Measurements from ENCODE around the gene LSP1.
"Not testable (repeated sequence)": the region's sequence is repeated elsewhere in the genome, so short reads cannot be mapped to it uniquely, and the experiment has no call there.

The LSP1 gene

DNA sequence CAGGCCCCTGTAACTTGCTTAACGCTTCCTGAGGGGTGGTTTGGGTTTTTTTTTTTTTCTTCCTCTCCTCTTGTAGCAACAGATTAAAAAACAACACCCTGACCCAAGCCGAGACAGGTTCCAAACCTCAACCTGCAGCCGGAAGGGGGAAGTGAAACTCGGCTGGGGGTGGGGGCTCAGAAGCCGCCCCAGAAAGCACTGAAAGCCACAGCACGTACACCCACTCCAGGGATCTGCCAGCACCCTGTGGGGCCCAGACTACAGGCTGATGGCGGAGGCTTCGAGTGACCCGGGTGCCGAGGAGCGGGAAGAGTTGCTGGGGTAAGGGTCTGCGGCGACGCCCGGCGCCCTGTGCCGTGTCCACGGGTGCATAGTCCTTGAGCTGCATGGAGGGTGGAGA lies at the start of gene LSP1:
Gene LSP1 (plus strand): TSS at position 208 of the 400 bp plus-strand sequence. CDS start 61 bp downstream, at position 269.
- peak; percentile 82 for DNase-seq

- no peak for DNase-seq
Measured at GRCh38 chr11:1803246-1803645, 49.6 kb upstream of the LSP1 start.

- not testable (repeated sequence) for DNase-seq
Measured at GRCh38 chr11:1803835-1804519, 48.9 kb upstream of the LSP1 start.

- no peak for DNase-seq
Measured at GRCh38 chr11:1805525-1805924, 47.4 kb upstream of the LSP1 start.

- DNase-seq: peak; percentile 61
Measured at GRCh38 chr11:1807264-1807995, 45.5 kb upstream of the LSP1 start.

- DNase-seq: no peak
Measured at GRCh38 chr11:1810761-1811160, 42.1 kb upstream of the LSP1 start.

GRCh38 chr11:1812274-1812673 lies 40.6 kb upstream of the LSP1 start:
- no peak for DNase-seq

DNA sequence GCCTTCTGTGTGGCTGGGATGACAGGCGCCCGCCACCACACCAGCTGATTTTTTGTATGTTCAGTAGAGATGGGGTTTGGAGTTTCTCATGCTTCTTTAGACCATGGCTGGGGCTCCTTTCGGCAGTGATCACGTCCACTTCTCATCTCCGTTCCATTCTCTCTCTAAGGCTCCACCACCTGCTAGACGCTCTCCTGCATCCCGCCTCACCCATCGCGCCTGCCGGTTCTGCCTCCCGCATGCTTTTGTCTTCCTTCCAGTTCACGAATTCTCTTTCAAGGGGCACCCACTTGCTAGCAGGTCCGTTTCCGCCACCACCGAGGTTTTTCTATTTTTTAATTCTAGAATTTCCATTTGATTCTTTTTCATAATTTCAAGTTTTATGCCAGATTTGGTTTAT lies 40.1 kb upstream of the LSP1 start:
- no peak for DNase-seq

- not testable (repeated sequence) for DNase-seq
Measured at GRCh38 chr11:1813356-1813755, 39.5 kb upstream of the LSP1 start.

DNA sequence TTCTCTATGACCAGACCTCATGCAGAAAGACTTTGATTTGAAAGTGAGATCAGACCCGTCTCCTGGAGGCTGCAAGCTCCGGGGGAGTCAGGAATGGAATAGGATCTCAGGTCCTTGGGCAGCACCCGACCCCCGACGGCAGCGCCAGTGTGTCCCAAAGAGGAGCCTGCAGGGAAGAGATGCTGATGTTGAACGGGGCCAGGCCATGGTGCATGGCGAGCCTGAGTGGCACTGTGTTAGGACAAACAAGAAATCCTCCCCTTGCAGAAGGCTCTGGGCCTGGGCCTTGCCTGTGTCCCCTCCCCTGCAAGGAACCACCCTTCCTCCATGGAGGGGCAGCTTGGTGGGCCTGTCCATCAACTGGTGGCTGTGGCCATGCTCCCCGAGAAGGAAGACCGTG lies 38.2 kb upstream of the LSP1 start:
- DNase-seq: no peak

DNA sequence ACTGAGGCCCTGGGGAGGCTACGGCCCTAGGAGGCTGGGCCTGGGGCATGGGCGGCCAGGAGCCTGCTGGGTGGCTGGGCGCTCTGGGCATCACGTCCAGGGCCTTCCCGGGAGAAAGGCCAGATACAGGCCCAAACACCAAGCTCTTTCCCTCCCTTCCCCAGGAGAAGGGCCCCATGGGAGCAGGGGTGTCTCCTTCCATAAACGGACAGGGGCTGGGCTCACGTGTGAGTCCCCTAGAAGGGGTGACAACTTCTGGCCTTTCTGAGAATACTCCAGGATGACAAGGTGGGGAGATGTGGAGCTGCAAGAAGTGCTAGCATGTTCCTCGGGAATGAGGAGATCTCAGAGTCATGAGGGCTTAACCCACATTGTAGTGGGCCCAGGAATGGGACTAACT lies 37.6 kb upstream of the LSP1 start:
- no peak for DNase-seq

- no peak for DNase-seq
Measured at GRCh38 chr11:1815751-1816150, 37.1 kb upstream of the LSP1 start.

DNA sequence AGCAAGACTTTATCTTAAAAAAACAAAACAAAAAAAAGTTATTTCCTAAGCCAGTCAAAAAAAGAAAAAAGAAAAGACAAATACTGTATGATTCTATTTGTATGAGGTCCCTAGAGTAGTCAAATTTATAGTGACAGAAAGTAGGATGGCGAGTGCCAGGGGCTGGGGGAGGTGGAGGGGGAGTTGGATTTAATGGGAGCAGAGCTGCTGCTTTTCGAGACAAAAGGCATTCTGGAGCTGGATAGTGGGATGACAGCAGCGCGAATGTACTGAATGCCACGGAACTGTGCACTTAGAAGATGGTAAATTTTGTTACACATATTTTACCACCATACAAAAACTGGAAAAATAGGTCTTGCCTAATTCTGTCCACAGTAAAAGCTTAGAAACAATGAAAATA lies 35.9 kb upstream of the LSP1 start:
- DNase-seq: no peak

- DNase-seq: no peak
Measured at GRCh38 chr11:1817511-1817910, 35.4 kb upstream of the LSP1 start.

GRCh38 chr11:1819074-1819473 lies 33.8 kb upstream of the LSP1 start:
- no peak for DNase-seq

- DNase-seq: no peak
Measured at GRCh38 chr11:1820463-1821325, 32.2 kb upstream of the LSP1 start.

GRCh38 chr11:1821562-1821961 lies 31.3 kb upstream of the LSP1 start:
- DNase-seq: no peak

GRCh38 chr11:1822648-1823375 lies 30.1 kb upstream of the LSP1 start:
- DNase-seq: no peak

GRCh38 chr11:1823376-1824220 lies 29.3 kb upstream of the LSP1 start:
- DNase-seq: no peak

- no peak for DNase-seq
Measured at GRCh38 chr11:1824221-1825038, 28.5 kb upstream of the LSP1 start.

Measured in hematopoietic multipotent progenitor cell treated with erythropoietin and hydrocortisone succinate and interleukin-3 and kit ligand, for 4 days (in vitro differentiated cells).